ENCODE measurements around the gene MAP4K4. TPM values are rescaled to one million over a fixed set of nuclear protein-coding genes. Genes with fewer than 3 reads are reported as not detected.

The MAP4K4 gene
- total and polyA plus RNA-seq, 2 of the 13 experiments (the other 11 are each of a cell fraction or from before 2014, with no cell fraction given) = 105 to 264 TPM

DNA sequence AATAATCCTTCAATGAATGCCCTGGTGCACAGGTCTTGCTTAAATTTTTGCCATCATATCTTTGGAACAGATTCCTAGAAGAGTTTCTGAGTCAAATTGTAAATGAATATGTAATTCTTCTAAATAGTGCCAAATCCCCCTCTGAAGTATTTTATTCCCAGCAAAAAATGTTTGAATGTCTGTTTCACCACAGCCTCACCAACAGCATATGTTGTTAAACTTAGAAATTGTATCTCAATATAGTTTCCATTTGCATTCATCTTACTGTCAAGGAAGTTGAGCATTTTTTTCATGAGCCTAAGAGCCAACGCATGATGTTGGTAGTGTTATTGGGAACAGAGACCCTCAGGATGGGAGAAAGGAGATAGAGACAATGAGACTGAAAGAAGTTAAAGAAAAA is 207.4 kb downstream of the MAP4K4 start:
- Histone ChIP-seq H3K4me3 (replicated peaks in 1 of 3; ENCODE audit: insufficient read depth in 1 of 3, low read depth in 2 of 3, low read length in 3 of 3) (no peak overlapping the region), H3K9me3 (ENCODE audit: low read length) (peaks cover 24% of the 10 kb centered on the region), H2AFZ (ENCODE audit: low read length) (no peak overlapping the region), H4K20me1 (ENCODE audit: insufficient read depth, low read length) (no peaks in the 10 kb centered on the region), H3K36me3 (replicated peaks in 1 of 2; ENCODE audit: control insufficient read depth in 1 of 2, insufficient read depth in 2 of 2, low read length in 2 of 2) (no peaks in the 10 kb centered on the region), H3K79me2 (ENCODE audit: insufficient read depth, low read length) (no peaks in the 10 kb centered on the region), H3K4me2 (ENCODE audit: low read depth, low read length) (no peak overlapping the region), H3K27ac (ENCODE audit: extremely low read length, insufficient read depth, low read length) (no peak overlapping the region), H3K27me3 (ENCODE audit: control insufficient read depth in 1 of 2, insufficient read depth in 2 of 2, low read length in 2 of 2) (no peaks in the 10 kb centered on the region), H3K9ac (ENCODE audit: insufficient read depth, low read depth, low read length) (no peak overlapping the region), H3K4me1 (ENCODE audit: insufficient read depth, low read length) (no peaks in the 10 kb centered on the region)
- ChIA-PET POLR2A (no interaction called here), CTCF (ENCODE audit: low intra/inter-chr PET ratio, low total read pairs) (no interaction called here)
- in situ Hi-C loops (cut with HindIII; ENCODE audit: extremely low pct_ligation_motif_present, low pct_unique_long_range_greater_than_20kb) = no loop called here
- intact Hi-C loops (cut with micrococcal nuclease; ENCODE audit: unreplicated experiment) = loop anchor here (5.0 kb wide), 1 partner anchor 82 kb away; no protein-coding TSS in a partner anchor
- ATAC-seq (no peak), DNase-seq (ENCODE audit: low spot score) (no peak), FAIRE-seq (no peak)
- WGBS (ENCODE audit: low lambda C conversion rate) = 80% methylated on average over 1 of the region's 1 CpG
- BruUV-seq (replicated peaks) = no TSS peak
- TF ChIP-seq TSC22D2 (CRISPR knock-in tag; IDR thresholded peaks at IDR 0.05; ENCODE audit: borderline replicate concordance) (no peak), ZNF253 (CRISPR knock-in tag; IDR thresholded peaks at IDR 0.05; ENCODE audit: borderline replicate concordance) (no peak), ZNF629 (CRISPR knock-in tag; conservative IDR thresholded peaks at IDR 0.05) (no peak), CAMTA2 (CRISPR knock-in tag; IDR thresholded peaks at IDR 0.05; ENCODE audit: borderline replicate concordance) (no peak), CENPX (CRISPR knock-in tag; IDR thresholded peaks at IDR 0.05) (no peak), GPN1 (CRISPR knock-in tag; IDR thresholded peaks at IDR 0.05; ENCODE audit: borderline replicate concordance) (no peak), RARG (CRISPR knock-in tag; IDR thresholded peaks at IDR 0.05; ENCODE audit: low read depth) (no peak), PBX2 (CRISPR knock-in tag; IDR thresholded peaks at IDR 0.05) (no peak), ZNF383 (CRISPR knock-in tag; IDR thresholded peaks at IDR 0.05; ENCODE audit: borderline replicate concordance) (no peak), ZNF672 (CRISPR knock-in tag; IDR thresholded peaks at IDR 0.05) (no peak), ZFP62 (CRISPR knock-in tag; IDR thresholded peaks at IDR 0.05) (no peak), ZNF274 (CRISPR knock-in tag; IDR thresholded peaks at IDR 0.05) (no peak), ZNF430 (CRISPR knock-in tag; IDR thresholded peaks at IDR 0.05) (no peak)
